Activated CD4-positive, CD25-positive, alpha-beta regulatory T cell treated with anti-CD3 and anti-CD28 coated beads, Interleukin-2, amount 50 U/mL, for 16 hours (primary cell): ENCODE measurements around the gene PRR27.
"Not testable (repeated sequence)": the region's sequence is repeated elsewhere in the genome, so short reads cannot be mapped to it uniquely, and the experiment has no call there.

Experiments used
- DNase-seq: peaks from one replicate; pipeline ENCODE4 v3.0.0-alpha.2; 2020; ENCODE audit warnings: low read depth, low spot score

The PRR27 gene

GRCh38 chr4:70197842-70198241 is 43.8 kb downstream of the PRR27 start:
- no peak for DNase-seq

- DNase-seq = no peak
Measured at GRCh38 chr4:70203601-70204000, 49.6 kb downstream of the PRR27 start.

GRCh38 chr4:70212752-70213151 is 58.7 kb downstream of the PRR27 start:
- not testable (repeated sequence) for DNase-seq
